OCI-LY3 (cell line): ENCODE measurements around the gene ALDH1L1.

Experiments
- H2AFZ ChIP-seq: fragments of 200-600, 300-600 bp; shearing (Covaris generic); 2 replicates; pipeline ENCODE4 v1.6.0; 2014; ENCODE audit warnings: antibody characterized with exemption, low read depth, low read length
- H3K27ac ChIP-seq: fragments of 200-600, 300-600 bp; sonication (generic); 2 replicates; pipeline ENCODE4 v1.5.1; 2014; ENCODE audit warnings: mild to moderate bottlenecking, low read length, moderate library complexity, mixed read lengths
- H3K27me3 ChIP-seq: fragments of 200-600, 300-600 bp; sonication (generic); 2 replicates; pipeline ENCODE4 v1.6.1; 2014; ENCODE audit warnings: low read depth, low read length, mixed read lengths
- H3K36me3 ChIP-seq: fragments of 200-600, 300-600 bp; sonication (generic); replicated peaks from 2 replicates; pipeline ENCODE3; 2014; ENCODE audit warnings: low read depth, low read length, mixed read lengths
- H3K4me1 ChIP-seq: fragments of 300-600, 200-600 bp; sonication (generic); 2 replicates; pipeline ENCODE4 v1.6.1; 2014; ENCODE audit warnings: low read length, mixed read lengths
- H3K4me2 ChIP-seq: fragments of 200-600, 300-600 bp; sonication (generic); 2 replicates; pipeline ENCODE4 v1.6.1; 2014; ENCODE audit warnings: low read length, mixed read lengths
- H3K4me3 ChIP-seq: fragments of 300-600, 200-600 bp; sonication (generic); 2 replicates; pipeline ENCODE4 v1.5.1; 2014; ENCODE audit warnings: antibody characterized with exemption, mild to moderate bottlenecking, low read length, moderate library complexity
- H3K79me2 ChIP-seq: fragments of 300-600, 200-600 bp; shearing (Covaris generic); 2 replicates; pipeline ENCODE4 v1.6.1; 2014; ENCODE audit warnings: mild to moderate bottlenecking, low read length, mixed read lengths
- H3K9ac ChIP-seq: fragments of 300-600, 200-600 bp; shearing (Covaris generic); 2 replicates; pipeline ENCODE4 v1.6.0; 2014; ENCODE audit warnings: mild to moderate bottlenecking, low read length, moderate library complexity
- H3K9me3 ChIP-seq: fragments of 200-600, 300-600 bp; shearing (Covaris generic); 2 replicates; pipeline ENCODE4 v1.6.1; 2014; ENCODE audit warnings: low read length, mixed read lengths; ENCODE audit not compliant: insufficient read depth
- H4K20me1 ChIP-seq: fragments of 200-600, 300-600 bp; sonication (generic); 2 replicates; pipeline ENCODE4 v1.6.1; 2016; ENCODE audit warnings: low read length, mixed read lengths; ENCODE audit not compliant: insufficient read depth
- EZH2phosphoT487 ChIP-seq: fragments of 200-600 bp; shearing (Covaris generic); IDR thresholded peaks from 2 replicates; pipeline ENCODE4 v1.6.1; 2018; ENCODE audit warnings: antibody characterized with exemption, mixed run types, low read depth
- TF ChIP-seq, protein P1 (sequence below): fragments of 200-600, 300-600 bp; sonication (generic); IDR thresholded peaks from 2 replicates; pipeline ENCODE4 v1.5.1; 2014; ENCODE audit warnings: antibody characterized with exemption, low read length, low read depth

Gene ALDH1L1

DNA sequence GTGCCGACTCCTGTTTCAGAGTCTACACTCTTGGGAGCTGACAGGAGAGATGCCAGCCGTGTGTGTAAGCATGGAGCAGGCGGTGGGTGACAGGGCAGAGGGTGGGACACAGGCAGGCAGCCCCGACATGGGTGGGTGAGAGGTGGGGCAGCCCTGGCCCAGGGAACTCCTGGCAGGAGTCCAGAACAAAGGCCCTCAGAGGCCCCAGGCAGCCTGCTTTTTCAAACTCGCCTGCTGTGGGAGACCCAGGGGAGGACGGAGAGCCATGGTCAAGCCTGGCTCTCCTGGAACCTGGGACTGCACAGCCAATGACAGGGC, 67.2 kb downstream of the ALDH1L1 start:
- Histone ChIP-seq H3K9me3 (no peaks in the 10 kb centered on the region), H3K4me3 (no peak overlapping the region), H3K27ac (no peak overlapping the region), H2AFZ (no peak overlapping the region), H3K79me2 (no peaks in the 10 kb centered on the region), H3K4me1 (no peaks in the 10 kb centered on the region), H3K9ac (no peak overlapping the region), H4K20me1 (no peaks in the 10 kb centered on the region), H3K36me3 (no peaks in the 10 kb centered on the region), H3K4me2 (no peak overlapping the region), H3K27me3 (no peaks in the 10 kb centered on the region)
- TF ChIP-seq, protein P1, sequence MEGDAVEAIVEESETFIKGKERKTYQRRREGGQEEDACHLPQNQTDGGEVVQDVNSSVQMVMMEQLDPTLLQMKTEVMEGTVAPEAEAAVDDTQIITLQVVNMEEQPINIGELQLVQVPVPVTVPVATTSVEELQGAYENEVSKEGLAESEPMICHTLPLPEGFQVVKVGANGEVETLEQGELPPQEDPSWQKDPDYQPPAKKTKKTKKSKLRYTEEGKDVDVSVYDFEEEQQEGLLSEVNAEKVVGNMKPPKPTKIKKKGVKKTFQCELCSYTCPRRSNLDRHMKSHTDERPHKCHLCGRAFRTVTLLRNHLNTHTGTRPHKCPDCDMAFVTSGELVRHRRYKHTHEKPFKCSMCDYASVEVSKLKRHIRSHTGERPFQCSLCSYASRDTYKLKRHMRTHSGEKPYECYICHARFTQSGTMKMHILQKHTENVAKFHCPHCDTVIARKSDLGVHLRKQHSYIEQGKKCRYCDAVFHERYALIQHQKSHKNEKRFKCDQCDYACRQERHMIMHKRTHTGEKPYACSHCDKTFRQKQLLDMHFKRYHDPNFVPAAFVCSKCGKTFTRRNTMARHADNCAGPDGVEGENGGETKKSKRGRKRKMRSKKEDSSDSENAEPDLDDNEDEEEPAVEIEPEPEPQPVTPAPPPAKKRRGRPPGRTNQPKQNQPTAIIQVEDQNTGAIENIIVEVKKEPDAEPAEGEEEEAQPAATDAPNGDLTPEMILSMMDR = no peak
- no peak for TF ChIP-seq EZH2phosphoT487

DNA sequence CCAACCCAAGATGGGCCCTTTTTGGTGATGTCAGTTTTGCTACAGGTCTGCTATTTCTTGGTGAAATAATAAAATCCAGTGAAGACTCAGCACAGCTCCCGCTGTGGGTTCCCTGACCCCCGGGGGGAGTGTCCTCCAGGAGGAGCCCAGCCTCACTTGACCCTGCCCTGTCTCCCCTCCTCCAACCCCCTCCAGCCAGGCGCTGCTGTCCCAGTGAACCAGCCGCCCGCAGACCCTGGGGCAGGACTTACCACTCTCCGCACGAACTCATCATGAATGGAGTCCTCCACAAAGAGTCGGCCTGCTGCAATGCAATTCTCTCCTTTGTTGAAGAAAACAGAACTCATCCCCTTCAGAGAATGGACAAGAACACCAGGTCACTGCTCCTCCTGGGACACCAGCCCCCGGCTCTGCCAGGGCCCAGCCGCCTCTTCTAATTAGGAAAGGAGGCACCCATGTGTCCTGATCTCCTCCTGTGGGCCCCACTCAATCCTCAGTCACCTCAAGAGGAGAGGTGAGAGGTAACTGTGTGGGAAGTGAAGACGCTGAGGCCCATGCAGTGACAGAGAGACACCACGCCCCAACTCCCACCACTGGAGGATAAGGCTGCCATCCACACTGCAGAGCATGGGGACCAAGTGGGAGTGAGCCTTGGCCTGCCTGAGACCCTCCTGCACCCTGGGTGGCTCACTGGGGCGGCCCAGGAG, 67.7 kb downstream of the ALDH1L1 start:
- Histone ChIP-seq H3K27ac (no peak overlapping the region), H3K4me1 (no peaks in the 10 kb centered on the region), H3K27me3 (no peaks in the 10 kb centered on the region), H2AFZ (no peak overlapping the region), H3K9me3 (no peaks in the 10 kb centered on the region), H3K79me2 (no peaks in the 10 kb centered on the region), H3K4me2 (no peak overlapping the region), H4K20me1 (no peaks in the 10 kb centered on the region), H3K36me3 (no peaks in the 10 kb centered on the region), H3K4me3 (no peak overlapping the region), H3K9ac (no peak overlapping the region)
- TF ChIP-seq EZH2phosphoT487 = no peak
- TF ChIP-seq, protein P1 = no peak

DNA sequence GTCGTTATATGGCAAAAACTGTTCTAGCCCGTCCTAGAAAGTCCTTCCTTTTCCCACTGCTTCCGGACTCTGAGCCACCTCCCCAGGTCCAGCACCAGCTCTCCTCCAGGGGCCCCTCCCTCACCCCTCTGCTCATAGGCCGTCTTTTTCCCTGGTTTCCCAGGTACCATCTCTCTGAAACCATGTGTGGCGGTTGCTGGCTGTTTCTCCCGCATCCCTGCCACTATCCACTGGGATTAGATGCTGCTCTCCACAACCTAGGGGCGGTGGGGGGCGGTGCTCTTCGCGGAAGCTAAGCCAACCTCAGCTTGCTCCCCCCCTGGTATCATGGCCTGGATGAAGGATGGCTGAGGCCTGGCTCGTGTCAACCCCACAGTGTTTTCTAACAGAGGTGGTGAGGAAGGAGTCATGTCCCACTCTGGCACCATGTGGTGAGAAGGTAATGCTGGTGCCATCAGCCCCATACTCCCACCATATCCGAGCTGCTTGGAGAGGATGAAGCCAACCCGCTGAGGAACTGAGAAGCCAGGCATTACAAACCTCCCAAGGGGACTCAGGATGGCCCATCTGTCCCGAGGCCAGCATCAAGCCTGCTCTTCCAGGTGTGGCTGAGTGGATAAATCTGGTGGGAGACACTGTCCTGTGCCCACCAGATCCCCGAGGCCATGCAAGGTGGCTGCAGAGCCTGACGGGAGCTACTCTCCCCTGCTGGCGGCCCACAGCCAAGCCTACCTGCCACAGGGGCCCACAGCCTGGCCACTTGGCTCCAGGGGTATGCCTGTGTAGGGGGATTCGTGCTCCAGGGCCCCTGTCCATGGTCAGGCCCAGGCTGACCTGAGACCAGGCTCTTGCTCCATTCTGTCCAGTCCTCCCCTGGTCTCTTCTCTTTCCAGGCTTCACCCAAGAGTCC, 68.6 kb downstream of the ALDH1L1 start:
- no peaks in the 10 kb centered on the region for H3K36me3 ChIP-seq
- H3K27me3 ChIP-seq = no peaks in the 10 kb centered on the region
- H3K4me2 ChIP-seq = no peak overlapping the region
- no peak overlapping the region for H3K9ac ChIP-seq
- no peak overlapping the region for H2AFZ ChIP-seq
- H3K79me2 ChIP-seq = no peaks in the 10 kb centered on the region
- no peak overlapping the region for H3K4me3 ChIP-seq
- no peaks in the 10 kb centered on the region for H4K20me1 ChIP-seq
- TF ChIP-seq, protein P1 = no peak
- no peak for TF ChIP-seq EZH2phosphoT487
- no peaks in the 10 kb centered on the region for H3K4me1 ChIP-seq
- H3K27ac ChIP-seq = no peak overlapping the region
- no peaks in the 10 kb centered on the region for H3K9me3 ChIP-seq

DNA sequence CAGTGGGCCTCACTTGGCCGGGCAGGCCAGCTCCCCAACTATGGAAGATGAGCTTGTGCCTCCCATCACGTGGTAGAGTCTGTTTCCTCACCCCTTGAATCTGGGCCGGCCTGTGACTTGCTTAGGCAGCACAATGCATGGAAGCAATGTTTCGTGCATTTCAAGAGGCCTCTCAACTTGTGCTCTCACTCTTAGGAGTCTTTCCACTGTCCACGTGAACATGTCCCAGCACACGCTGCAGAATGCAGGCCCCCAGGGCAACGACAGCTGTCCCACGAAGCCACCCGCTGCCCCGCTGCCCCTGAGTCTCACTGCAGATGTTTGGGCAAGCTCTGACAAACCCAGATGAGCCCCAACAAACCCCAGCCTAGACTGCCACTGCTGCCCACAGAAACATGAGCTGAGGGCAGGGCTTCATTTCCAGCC, 69.2 kb downstream of the ALDH1L1 start:
- H2AFZ ChIP-seq = no peak overlapping the region
- H3K79me2 ChIP-seq = no peaks in the 10 kb centered on the region
- no peak overlapping the region for H3K4me2 ChIP-seq
- no peaks in the 10 kb centered on the region for H3K4me1 ChIP-seq
- no peak overlapping the region for H3K9ac ChIP-seq
- no peak overlapping the region for H3K27ac ChIP-seq
- TF ChIP-seq EZH2phosphoT487 = no peak
- TF ChIP-seq, protein P1 = no peak
- no peak overlapping the region for H3K4me3 ChIP-seq
- no peaks in the 10 kb centered on the region for H3K9me3 ChIP-seq
- no peaks in the 10 kb centered on the region for H4K20me1 ChIP-seq
- H3K27me3 ChIP-seq = no peaks in the 10 kb centered on the region
- H3K36me3 ChIP-seq = no peaks in the 10 kb centered on the region
